ENCODE results near the gene PHLDA2.

Gene PHLDA2

GRCh38 chr11:2929950-2930703, 907 bp upstream of the PHLDA2 start:
- DNase-seq, result peak; percentile 7

- DNase-seq, result peak; percentile 35
These were observed 320 bp upstream of the PHLDA2 start for GRCh38 chr11:2929531-2929949.

GRCh38 chr11:2927851-2928604, 1.2 kb downstream of the PHLDA2 start:
- DNase-seq, result no peak

GRCh38 chr11:2927121-2927800, 2.0 kb downstream of the PHLDA2 start:
- no peak for DNase-seq

- DNase-seq, result no peak
These were observed 2.6 kb downstream of the PHLDA2 start for GRCh38 chr11:2926611-2927051.

- DNase-seq, result no peak
These were observed 4.2 kb downstream of the PHLDA2 start for GRCh38 chr11:2924821-2925675.

GRCh38 chr11:2924381-2924780, 4.8 kb downstream of the PHLDA2 start:
- no peak for DNase-seq

- DNase-seq, result no peak
These were observed 5.5 kb downstream of the PHLDA2 start for GRCh38 chr11:2923446-2924375.

GRCh38 chr11:2922655-2923054, 6.6 kb downstream of the PHLDA2 start:
- no peak for DNase-seq

- DNase-seq, result no peak
These were observed 7.3 kb downstream of the PHLDA2 start for GRCh38 chr11:2921742-2922493.

- no peak for DNase-seq
These were observed 8.0 kb downstream of the PHLDA2 start for GRCh38 chr11:2921261-2921660.

GRCh38 chr11:2920343-2920742, 8.9 kb downstream of the PHLDA2 start:
- no peak for DNase-seq

- no peak for DNase-seq
These were observed 9.4 kb downstream of the PHLDA2 start for GRCh38 chr11:2919837-2920236.

- no peak for DNase-seq
These were observed 10.0 kb downstream of the PHLDA2 start for GRCh38 chr11:2919188-2919587.

- DNase-seq, result no peak
These were observed 11.3 kb downstream of the PHLDA2 start for GRCh38 chr11:2917842-2918490.

GRCh38 chr11:2916892-2917645, 12.2 kb downstream of the PHLDA2 start:
- DNase-seq, result no peak

- DNase-seq, result no peak
These were observed 12.9 kb downstream of the PHLDA2 start for GRCh38 chr11:2916114-2916891.

GRCh38 chr11:2915473-2915872, 13.7 kb downstream of the PHLDA2 start:
- no peak for DNase-seq

Data from CD4-positive, alpha-beta T cell treated with Interleukin-4 for 4 hours (primary cell).